ENCODE data around the gene FDX2. TPM values are rescaled to one million over a fixed set of nuclear protein-coding genes. Genes with fewer than 3 reads are reported as not detected.
"Not testable (repeated sequence)": the region's sequence is repeated elsewhere in the genome, so short reads cannot be mapped to it uniquely, and the experiment has no call there.

The FDX2 gene
- polyA plus RNA-seq, 6 donors from 2014 or later, result 12.9 to 36.6 (median 15.5) TPM

- no peaks in the 10 kb centered on the region for H3K27me3 Mint-ChIP-seq
- H3K9me3 Mint-ChIP-seq, result no peaks in the 10 kb centered on the region
- ATAC-seq (ENCODE audit: low read depth in 2 of 2), result peak; percentile 99
- peak within 1 kb of the TSS; percentile 80 to 96 (median 93) for H3K27ac Mint-ChIP-seq
- H3K4me1 Mint-ChIP-seq, result peaks cover 21 to 34% (median 32%) of the 10 kb centered on the region in 3 donors
- H3K4me3 Mint-ChIP-seq, result peak within 1 kb of the TSS; percentile 93 to 99 (median 97)
- no peaks in the 10 kb centered on the region for H3K36me3 Mint-ChIP-seq
- peak; percentile 71 for DNase-seq
Measured at GRCh38 chr19:10339380-10339960, 23.7 kb upstream of the FDX2 start, which contains the start of gene ICAM3. Gene ICAM3, minus strand, starts transcription at chr19:10339624. Its CDS starts 10 bp downstream, at chr19:10339614.

- no peak for DNase-seq
Measured at GRCh38 chr19:10338940-10339339, 23.1 kb upstream of the FDX2 start.

GRCh38 chr19:10336725-10337124, 20.9 kb upstream of the FDX2 start:
- H3K4me3 Mint-ChIP-seq, result peak overlapping the region in 4 of 8 donors; percentile 8 to 69 (median 31)
- H3K27me3 Mint-ChIP-seq; H3K9me3 Mint-ChIP-seq; H3K36me3 Mint-ChIP-seq; DNase-seq; ATAC-seq (ENCODE audit: low read depth in 2 of 2): not testable (repeated sequence)
- H3K4me1 Mint-ChIP-seq, result peaks cover 36 to 59% (median 55%) of the 10 kb centered on the region in 3 donors
- peak overlapping the region in 2 of 6 donors; percentile 33 to 34 for H3K27ac Mint-ChIP-seq

More at GRCh38 chr19:10338940-10339339, 23.1 kb upstream of the FDX2 start:
- peak overlapping the region; percentile 93 to 99 (median 97) for H3K4me3 Mint-ChIP-seq
- no peaks in the 10 kb centered on the region for H3K27me3 Mint-ChIP-seq
- ATAC-seq (ENCODE audit: low read depth in 2 of 2), result no peak
- no peaks in the 10 kb centered on the region for H3K9me3 Mint-ChIP-seq
- H3K36me3 Mint-ChIP-seq, result no peaks in the 10 kb centered on the region
- H3K27ac Mint-ChIP-seq, result peak overlapping the region; percentile 60 to 96 (median 90)
- H3K4me1 Mint-ChIP-seq, result peaks cover 21 to 39% (median 36%) of the 10 kb centered on the region in 3 donors

GRCh38 chr19:10335352-10335985, 19.7 kb upstream of the FDX2 start:
- ATAC-seq (ENCODE audit: low read depth in 2 of 2) (no peak), DNase-seq (no peak)
- H3K4me3 Mint-ChIP-seq, result peak overlapping the region in 1 of 8 donors; percentile 26
- peaks cover 32 to 62% (median 57%) of the 10 kb centered on the region in 3 donors for H3K4me1 Mint-ChIP-seq
- H3K36me3 Mint-ChIP-seq, result no peaks in the 10 kb centered on the region
- H3K27me3 Mint-ChIP-seq, result no peaks in the 10 kb centered on the region
- H3K27ac Mint-ChIP-seq, result peak overlapping the region in 1 of 6 donors; percentile 36
- no peaks in the 10 kb centered on the region for H3K9me3 Mint-ChIP-seq

GRCh38 chr19:10334588-10335351, 19.0 kb upstream of the FDX2 start:
- no peak for DNase-seq
- ATAC-seq (ENCODE audit: low read depth in 2 of 2), result no peak
- Mint-ChIP-seq H3K9me3 (no peaks in the 10 kb centered on the region), H3K4me1 (peaks cover 31 to 63% (median 60%) of the 10 kb centered on the region in 3 donors), H3K27ac (peak overlapping the region in 3 of 6 donors; percentile 27 to 36 (median 29)), H3K4me3 (peak overlapping the region in 5 of 8 donors; percentile 26 to 96 (median 54)), H3K36me3 (no peaks in the 10 kb centered on the region), H3K27me3 (no peaks in the 10 kb centered on the region)

GRCh38 chr19:10333758-10334587, 18.2 kb upstream of the FDX2 start:
- ATAC-seq (ENCODE audit: low read depth in 2 of 2) (no peak), DNase-seq (no peak)
- no peaks in the 10 kb centered on the region for H3K9me3 Mint-ChIP-seq
- no peaks in the 10 kb centered on the region for H3K27me3 Mint-ChIP-seq
- H3K36me3 Mint-ChIP-seq, result no peaks in the 10 kb centered on the region
- H3K4me3 Mint-ChIP-seq, result peak overlapping the region; percentile 94 to 99 (median 97)
- peak overlapping the region; percentile 92 to 98 (median 96) for H3K27ac Mint-ChIP-seq
- H3K4me1 Mint-ChIP-seq, result peaks cover 23 to 56% (median 56%) of the 10 kb centered on the region in 3 donors

GRCh38 chr19:10332965-10333757, 17.3 kb upstream of the FDX2 start, which contains the start of gene RAVER1:
Gene RAVER1, minus strand, starts transcription at chr19:10333529. Its CDS starts 22 bp downstream, at chr19:10333507.
- Mint-ChIP-seq H3K4me1 (peaks cover 15 to 48% (median 48%) of the 10 kb centered on the region in 3 donors), H3K4me3 (peak within 1 kb of the TSS; percentile 94 to 99 (median 97)), H3K27ac (peak within 1 kb of the TSS; percentile 92 to 98 (median 96)), H3K27me3 (no peaks in the 10 kb centered on the region), H3K36me3 (no peaks in the 10 kb centered on the region), H3K9me3 (no peaks in the 10 kb centered on the region)
- DNase-seq (peak; percentile 96), ATAC-seq (ENCODE audit: low read depth in 2 of 2) (peak; percentile 90 to 91)

- ATAC-seq (ENCODE audit: low read depth in 2 of 2) (no peak), DNase-seq (no peak)
- no peaks in the 10 kb centered on the region for H3K36me3 Mint-ChIP-seq
- no peaks in the 10 kb centered on the region for H3K27me3 Mint-ChIP-seq
- peaks cover 15 to 48% (median 46%) of the 10 kb centered on the region in 3 donors for H3K4me1 Mint-ChIP-seq
- H3K9me3 Mint-ChIP-seq, result no peaks in the 10 kb centered on the region
- peak overlapping the region; percentile 92 to 98 (median 96) for H3K27ac Mint-ChIP-seq
- H3K4me3 Mint-ChIP-seq, result peak overlapping the region; percentile 94 to 99 (median 97)
Measured at GRCh38 chr19:10332158-10332964, 16.5 kb upstream of the FDX2 start.

- H3K27me3 Mint-ChIP-seq, result no peaks in the 10 kb centered on the region
- H3K36me3 Mint-ChIP-seq, result no peaks in the 10 kb centered on the region
- no peak for ATAC-seq (ENCODE audit: low read depth in 2 of 2)
- H3K4me1 Mint-ChIP-seq, result peaks cover 15 to 36% (median 36%) of the 10 kb centered on the region in 3 donors
- peak overlapping the region in 1 of 6 donors; percentile 88 for H3K27ac Mint-ChIP-seq
- peak overlapping the region in 2 of 8 donors; percentile 10 to 44 for H3K4me3 Mint-ChIP-seq
- DNase-seq, result no peak
- H3K9me3 Mint-ChIP-seq, result no peaks in the 10 kb centered on the region
Measured at GRCh38 chr19:10329555-10329954, 13.7 kb upstream of the FDX2 start.

GRCh38 chr19:10328558-10329429, 13.0 kb upstream of the FDX2 start:
- DNase-seq (no peak), ATAC-seq (ENCODE audit: low read depth in 2 of 2) (no peak)
- no peak overlapping the region for H3K27ac Mint-ChIP-seq
- H3K36me3 Mint-ChIP-seq, result no peaks in the 10 kb centered on the region
- no peaks in the 10 kb centered on the region for H3K9me3 Mint-ChIP-seq
- no peaks in the 10 kb centered on the region for H3K27me3 Mint-ChIP-seq
- H3K4me1 Mint-ChIP-seq, result peaks cover 14 to 30% (median 29%) of the 10 kb centered on the region in 3 donors
- H3K4me3 Mint-ChIP-seq, result no peak overlapping the region

- Mint-ChIP-seq H3K4me1 (peaks cover 6 to 29% (median 21%) of the 10 kb centered on the region in 3 donors), H3K27me3 (no peaks in the 10 kb centered on the region), H3K27ac (peak overlapping the region in 1 of 6 donors; percentile 62), H3K4me3 (no peak overlapping the region), H3K9me3 (no peaks in the 10 kb centered on the region), H3K36me3 (no peaks in the 10 kb centered on the region)
- DNase-seq, result no peak
- ATAC-seq (ENCODE audit: low read depth in 2 of 2), result no peak
Measured at GRCh38 chr19:10327793-10328192, 12.0 kb upstream of the FDX2 start.
